Amniotic stem cell (primary cell): ENCODE measurements around the gene SCN7A.

Source experiments
- DNase-seq: peaks from one replicate; lab custom pipeline; 2025; lab: John Stamatoyannopoulos, UW

Gene SCN7A

GRCh38 chr2:166404831-166405568, 89.0 kb downstream of the SCN7A start:
- DNase-seq: no peak

- no peak for DNase-seq
Observed at GRCh38 chr2:166394245-166394644, 99.8 kb downstream of the SCN7A start.

- no peak for DNase-seq
Observed at GRCh38 chr2:166393008-166393407, 101.0 kb downstream of the SCN7A start.

- DNase-seq: no peak
Observed at GRCh38 chr2:166388481-166389070, 105.5 kb downstream of the SCN7A start.

GRCh38 chr2:166385313-166385712, 108.7 kb downstream of the SCN7A start:
- no peak for DNase-seq

GRCh38 chr2:166384774-166385173, 109.3 kb downstream of the SCN7A start:
- DNase-seq: no peak

- DNase-seq: no peak
Observed at GRCh38 chr2:166382448-166382847, 111.6 kb downstream of the SCN7A start.

- DNase-seq: no peak
Observed at GRCh38 chr2:166380615-166381014, 113.4 kb downstream of the SCN7A start.

GRCh38 chr2:166376873-166377272, 117.2 kb downstream of the SCN7A start:
- DNase-seq: no peak

- DNase-seq: no peak
Observed at GRCh38 chr2:166376488-166376828, 117.6 kb downstream of the SCN7A start.

GRCh38 chr2:166375736-166376487, 118.1 kb downstream of the SCN7A start, which contains the start of gene SCN9A:
TSS of gene SCN9A (minus strand) at chr2:166375944. CDS start at chr2:166311756, 64,188 bp downstream.
- DNase-seq: peak; percentile 64

- DNase-seq: no peak
Observed at GRCh38 chr2:166375195-166375735, 118.8 kb downstream of the SCN7A start.

- peak; percentile 73 for DNase-seq
Observed at GRCh38 chr2:166373951-166374350, 120.1 kb downstream of the SCN7A start.

- no peak for DNase-seq
Observed at GRCh38 chr2:166373539-166373938, 120.5 kb downstream of the SCN7A start.

GRCh38 chr2:166373105-166373504, 120.9 kb downstream of the SCN7A start:
- DNase-seq: no peak

- DNase-seq: no peak
Observed at GRCh38 chr2:166372046-166372445, 122.0 kb downstream of the SCN7A start.

- no peak for DNase-seq
Observed at GRCh38 chr2:166365803-166366420, 128.1 kb downstream of the SCN7A start.

GRCh38 chr2:166365239-166365638, 128.8 kb downstream of the SCN7A start:
- no peak for DNase-seq

GRCh38 chr2:166364476-166365161, 129.4 kb downstream of the SCN7A start:
- no peak for DNase-seq

GRCh38 chr2:166361351-166362153, 132.5 kb downstream of the SCN7A start:
- no peak for DNase-seq

GRCh38 chr2:166360906-166361305, 133.1 kb downstream of the SCN7A start:
- no peak for DNase-seq
